HG02885 (cell line): ENCODE measurements around the gene SLC7A5.
A peak's percentile ranks its signal among the peaks of the same experiment; 100 is the strongest.
"Not testable (repeated sequence)": the region's sequence is repeated elsewhere in the genome, so short reads cannot be mapped to it uniquely, and the experiment has no call there.

Source experiments
- ATAC-seq: cut with Tn5 transposase; IDR thresholded peaks from one replicate; pipeline ENCODE4 v1.9.1; 2021; ENCODE audit warnings: mild to moderate bottlenecking; ENCODE audit not compliant: unreplicated experiment, poor library complexity

The SLC7A5 gene

GRCh38 chr16:87824991-87825841 lies 44.1 kb downstream of the SLC7A5 start:
- ATAC-seq: no peak

GRCh38 chr16:87824016-87824990 lies 45.0 kb downstream of the SLC7A5 start:
- ATAC-seq: no peak

GRCh38 chr16:87823181-87823929 lies 46.0 kb downstream of the SLC7A5 start:
- no peak for ATAC-seq

- ATAC-seq: no peak
These were observed 47.0 kb downstream of the SLC7A5 start for GRCh38 chr16:87822108-87822970.

- no peak for ATAC-seq
These were observed 47.8 kb downstream of the SLC7A5 start for GRCh38 chr16:87821376-87822107.

- no peak for ATAC-seq
These were observed 49.3 kb downstream of the SLC7A5 start for GRCh38 chr16:87819983-87820382.

- no peak for ATAC-seq
These were observed 50.0 kb downstream of the SLC7A5 start for GRCh38 chr16:87819282-87819681.

GRCh38 chr16:87818533-87819161 lies 50.7 kb downstream of the SLC7A5 start:
- ATAC-seq: no peak

GRCh38 chr16:87817910-87818309 lies 51.4 kb downstream of the SLC7A5 start:
- ATAC-seq: no peak

GRCh38 chr16:87817370-87817769 lies 51.9 kb downstream of the SLC7A5 start:
- not testable (repeated sequence) for ATAC-seq

GRCh38 chr16:87816507-87817100 lies 52.7 kb downstream of the SLC7A5 start:
- ATAC-seq: no peak

GRCh38 chr16:87815567-87815966 lies 53.7 kb downstream of the SLC7A5 start:
- no peak for ATAC-seq

GRCh38 chr16:87812200-87812656 lies 57.1 kb downstream of the SLC7A5 start:
- no peak for ATAC-seq

GRCh38 chr16:87811454-87811853 lies 57.9 kb downstream of the SLC7A5 start:
- ATAC-seq: not testable (repeated sequence)

GRCh38 chr16:87809150-87809902 lies 60.0 kb downstream of the SLC7A5 start:
- ATAC-seq: peak; percentile 63

- no peak for ATAC-seq
These were observed 61.2 kb downstream of the SLC7A5 start for GRCh38 chr16:87808108-87808507.
